Stimulated activated CD8-positive, alpha-beta memory T cell treated with anti-CD3 and anti-CD28 coated beads, Interleukin-2, amount 100 ng/mL, for 1 hour (primary cell): ENCODE data around the gene RBM4.
A peak's percentile ranks its signal among the peaks of the same experiment; 100 is the strongest.
"Not testable (repeated sequence)": the region's sequence is repeated elsewhere in the genome, so short reads cannot be mapped to it uniquely, and the experiment has no call there.

Source experiments
- DNase-seq, 2 donors: peaks; one replicate each; pipeline ENCODE4 v3.0.0-alpha.2; 2020; ENCODE audit warnings: low read depth in 2 of 2

The RBM4 gene, protein sequence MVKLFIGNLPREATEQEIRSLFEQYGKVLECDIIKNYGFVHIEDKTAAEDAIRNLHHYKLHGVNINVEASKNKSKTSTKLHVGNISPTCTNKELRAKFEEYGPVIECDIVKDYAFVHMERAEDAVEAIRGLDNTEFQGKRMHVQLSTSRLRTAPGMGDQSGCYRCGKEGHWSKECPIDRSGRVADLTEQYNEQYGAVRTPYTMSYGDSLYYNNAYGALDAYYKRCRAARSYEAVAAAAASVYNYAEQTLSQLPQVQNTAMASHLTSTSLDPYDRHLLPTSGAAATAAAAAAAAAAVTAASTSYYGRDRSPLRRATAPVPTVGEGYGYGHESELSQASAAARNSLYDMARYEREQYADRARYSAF

DNA sequence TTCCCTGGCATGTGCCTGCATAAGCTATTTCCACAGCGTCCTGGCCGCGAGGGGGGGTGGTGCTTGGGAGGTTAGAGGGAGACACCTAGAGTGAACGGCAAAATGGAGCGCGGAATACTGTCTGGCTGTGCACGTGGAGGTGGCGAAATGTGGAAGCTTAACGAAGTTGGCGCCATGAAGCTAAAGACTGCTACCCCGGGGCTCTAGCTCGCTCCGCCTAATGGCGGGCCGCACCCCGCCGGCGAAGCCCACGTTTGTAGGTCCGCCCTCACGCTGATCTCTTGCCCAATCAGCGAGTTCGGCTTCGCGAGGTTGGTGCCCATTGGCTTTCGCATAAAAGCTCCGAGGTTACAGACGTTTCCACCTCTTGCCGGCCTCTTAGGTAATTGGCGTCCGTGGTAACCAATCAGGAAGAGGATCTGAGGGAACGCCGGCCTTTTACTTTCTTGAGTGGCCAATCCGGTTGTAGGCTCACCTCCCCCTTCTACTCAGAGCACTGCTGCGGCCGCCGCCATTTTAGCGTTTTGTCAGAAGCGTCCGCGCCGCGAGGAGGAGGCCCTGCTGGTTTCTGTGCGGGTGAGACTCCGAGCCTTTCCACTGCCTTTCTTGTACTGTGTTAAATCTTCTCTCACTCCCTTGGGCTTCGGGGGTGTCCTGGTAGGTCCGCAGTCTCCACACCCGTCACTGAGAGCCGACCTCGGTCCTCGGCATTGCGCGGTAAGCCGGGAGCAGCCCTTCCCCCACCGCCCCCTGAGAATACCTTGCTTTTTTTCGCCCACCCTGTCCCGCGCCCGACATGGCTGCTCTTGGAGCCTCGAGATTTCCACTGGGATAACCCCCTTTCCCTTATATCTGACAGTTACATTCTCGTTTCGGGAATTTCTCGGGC lies at the start of gene RBM4:
Gene RBM4 (plus strand): TSS at position 527 of the 889 bp plus-strand sequence. CDS start 1,009 bp downstream, outside the sequence.
- peak; percentile 88 to 91 for DNase-seq

DNA sequence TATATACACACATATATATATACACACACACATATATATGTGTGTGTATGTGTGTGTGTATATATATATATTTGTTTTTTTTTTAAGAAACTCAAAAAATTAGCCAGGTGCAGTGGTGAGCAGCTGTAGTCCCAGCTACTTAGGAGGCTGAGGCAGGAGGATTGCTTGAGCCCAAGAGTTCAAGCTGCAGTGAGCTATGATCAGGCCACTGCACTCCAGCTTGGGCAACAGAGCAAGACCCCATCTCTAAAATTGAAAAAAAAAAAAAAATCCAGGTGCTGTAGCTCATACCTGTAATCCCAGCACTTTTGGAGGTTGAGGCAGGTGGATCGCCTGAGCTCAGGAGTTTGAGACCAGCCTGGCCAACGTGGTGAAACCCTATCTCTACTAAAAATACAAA lies 49.2 kb upstream of the RBM4 start:
- DNase-seq: not testable (repeated sequence)

DNA sequence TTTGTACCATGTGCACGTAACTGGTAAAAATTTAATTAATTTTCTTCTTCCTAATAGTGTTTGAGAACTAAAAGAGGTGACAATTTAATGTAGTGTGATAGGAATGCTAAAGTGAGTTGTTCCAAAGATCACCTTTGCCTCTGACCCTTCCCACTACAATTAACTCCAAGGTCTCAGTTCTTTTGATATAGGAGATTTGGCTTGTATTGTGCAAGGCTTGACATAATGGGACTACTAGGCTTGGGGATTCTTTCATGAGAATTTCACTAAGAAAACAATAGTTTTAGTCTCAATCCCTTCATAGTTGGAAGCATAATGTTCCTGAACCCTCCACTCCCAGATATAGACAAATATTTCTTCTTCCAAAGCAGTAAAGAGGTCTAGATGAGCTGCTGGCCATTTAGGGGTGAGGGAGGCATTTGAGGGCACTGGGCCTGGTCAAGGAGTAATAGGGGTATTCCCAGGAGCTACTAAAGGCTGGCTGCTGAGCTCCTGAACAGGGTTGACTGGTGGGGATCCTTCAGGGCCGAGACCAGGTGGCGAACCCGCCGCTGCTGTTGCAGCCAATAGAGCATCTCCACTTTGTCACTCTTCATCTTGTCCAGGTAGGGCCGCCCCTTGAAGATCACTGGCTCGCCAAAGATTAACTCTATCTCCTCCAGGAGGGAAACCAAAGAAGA lies 48.4 kb upstream of the RBM4 start:
- no peak for DNase-seq

DNA sequence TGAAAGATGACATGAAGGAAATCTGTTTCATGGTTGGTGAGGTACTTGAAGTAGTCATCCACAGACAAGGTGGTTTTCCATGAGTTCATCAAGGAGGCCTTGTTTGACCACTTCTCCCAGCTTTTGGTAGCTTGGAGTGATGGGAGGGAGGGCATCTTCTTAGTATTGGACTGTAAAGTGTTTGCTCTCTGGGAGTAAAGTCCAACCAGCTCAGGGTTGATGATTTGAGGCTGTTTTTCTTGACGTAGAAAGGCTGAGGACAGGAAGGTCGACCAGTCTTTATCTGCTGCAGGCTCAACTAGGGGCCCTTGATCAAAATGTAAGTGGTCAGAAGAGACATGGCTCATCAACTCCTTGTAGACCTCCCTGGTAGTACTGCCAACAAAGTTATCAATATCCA lies 47.3 kb upstream of the RBM4 start:
- DNase-seq: no peak

DNA sequence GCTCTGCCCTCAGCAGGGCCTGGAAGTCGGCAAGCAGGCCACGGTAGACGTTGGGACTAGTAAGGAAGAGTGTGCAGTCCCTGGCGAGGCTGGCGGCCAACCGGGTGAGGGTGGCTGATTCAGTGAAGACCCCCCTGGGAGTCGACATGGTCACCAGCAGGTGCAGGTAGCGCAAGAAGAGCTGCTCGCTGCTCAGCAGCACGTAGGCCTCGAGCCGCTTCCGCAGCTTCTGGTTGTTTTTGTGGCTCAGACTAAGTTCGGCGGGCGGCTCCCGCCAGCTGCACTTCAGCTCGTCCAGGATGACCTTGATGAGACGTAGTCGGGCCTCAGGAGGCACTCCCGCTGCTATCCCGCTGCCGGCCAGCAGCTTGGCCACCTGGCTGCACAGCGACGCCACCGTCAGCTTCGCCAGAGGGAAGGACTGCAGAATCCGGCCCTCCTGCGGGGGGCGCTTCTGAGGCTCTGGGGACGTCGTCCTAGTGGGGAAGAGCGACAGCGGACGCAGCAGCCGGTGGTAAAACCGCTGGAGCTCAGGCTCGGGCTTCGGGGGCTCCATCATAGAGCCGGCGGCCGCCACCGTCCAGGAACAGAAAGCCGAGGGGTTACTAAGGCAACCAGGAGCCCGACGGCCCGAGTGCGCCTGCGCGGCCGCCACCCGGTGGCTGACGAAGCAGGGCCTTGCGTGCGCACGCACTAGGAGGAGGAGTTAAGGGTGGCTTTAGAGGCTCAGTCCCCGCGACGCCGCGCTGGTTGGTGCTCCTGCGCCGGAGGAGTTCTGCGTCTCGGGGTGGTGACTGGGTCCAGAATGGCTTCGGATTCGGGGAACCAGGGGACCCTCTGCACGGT lies 45.8 kb upstream of the RBM4 start, which contains the start of the genes CCDC87 and CCS:
Gene CCDC87 (minus strand): TSS at position 607 of the 846 bp plus-strand sequence. CDS start 48 bp downstream, at position 559.
Gene CCS (plus strand): TSS at position 729 of the 846 bp plus-strand sequence. CDS start 77 bp downstream, at position 806.
- peak; percentile 98 to 99 for DNase-seq

DNA sequence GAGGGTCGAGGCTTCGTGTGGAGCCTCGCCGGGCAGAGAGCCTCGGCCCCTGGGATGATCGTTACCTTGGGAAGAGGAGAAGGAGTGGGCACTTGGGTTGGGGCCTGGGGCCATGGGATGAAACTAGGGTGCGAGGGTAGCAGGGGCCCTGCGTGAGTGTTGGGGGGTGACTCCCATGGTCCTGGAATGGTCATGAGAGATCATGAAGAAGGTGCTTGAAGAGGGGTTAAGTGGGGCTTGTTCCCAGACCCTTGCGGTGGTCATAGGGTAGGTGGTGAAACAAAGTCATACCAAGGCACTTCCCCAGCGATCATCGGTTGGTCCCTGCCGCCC lies 45.2 kb upstream of the RBM4 start:
- no peak for DNase-seq

DNA sequence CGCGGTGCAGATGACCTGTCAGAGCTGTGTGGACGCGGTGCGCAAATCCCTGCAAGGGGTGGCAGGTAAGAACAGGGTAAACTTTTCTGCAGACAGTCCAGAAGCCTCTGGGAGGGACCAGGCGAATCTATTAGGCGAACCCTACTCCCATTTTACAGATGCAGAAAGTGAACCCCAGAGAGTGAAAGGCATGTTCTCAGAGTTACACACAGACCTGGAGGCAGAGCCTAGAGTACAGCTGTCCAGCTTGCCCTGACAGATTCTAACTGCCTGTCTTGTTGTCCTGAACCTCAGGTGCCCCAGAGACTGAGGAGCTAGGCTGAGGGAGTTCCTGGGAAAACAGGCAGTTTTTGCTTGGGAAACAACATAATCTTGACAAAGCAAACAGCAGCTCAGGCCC lies 44.9 kb upstream of the RBM4 start:
- no peak for DNase-seq

DNA sequence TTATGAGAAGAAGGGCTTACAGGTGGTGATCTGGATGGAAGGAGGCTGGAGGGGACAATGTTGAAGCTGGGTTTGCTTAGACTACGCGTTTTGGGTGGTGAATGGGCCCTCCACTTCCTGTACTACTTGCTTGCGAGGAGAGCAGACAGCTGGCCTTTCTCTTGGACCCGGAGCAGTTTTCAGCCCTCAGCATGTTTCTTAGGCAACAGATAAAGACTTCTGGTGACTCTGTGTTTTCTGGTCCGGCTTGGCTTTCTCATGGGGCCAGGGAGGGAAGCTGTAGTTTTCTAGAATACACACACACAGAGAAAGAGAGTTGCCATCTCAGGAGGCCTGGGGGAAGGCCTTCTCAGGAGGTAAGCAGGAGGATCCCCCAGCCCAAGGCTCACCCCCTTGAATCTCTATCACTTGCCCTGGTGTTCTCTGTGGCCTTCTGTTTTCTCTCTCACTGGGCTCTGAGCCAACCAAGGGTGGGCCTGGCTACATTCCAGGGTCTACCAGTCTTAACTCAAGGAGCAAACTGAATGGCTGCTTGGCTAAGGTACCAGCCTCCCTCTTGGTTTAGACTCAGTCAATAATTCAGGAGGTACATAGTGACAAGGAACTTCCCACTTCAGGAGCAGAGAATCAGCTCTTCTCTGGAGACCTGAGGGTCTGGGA lies 43.1 kb upstream of the RBM4 start:
- no peak for DNase-seq

DNA sequence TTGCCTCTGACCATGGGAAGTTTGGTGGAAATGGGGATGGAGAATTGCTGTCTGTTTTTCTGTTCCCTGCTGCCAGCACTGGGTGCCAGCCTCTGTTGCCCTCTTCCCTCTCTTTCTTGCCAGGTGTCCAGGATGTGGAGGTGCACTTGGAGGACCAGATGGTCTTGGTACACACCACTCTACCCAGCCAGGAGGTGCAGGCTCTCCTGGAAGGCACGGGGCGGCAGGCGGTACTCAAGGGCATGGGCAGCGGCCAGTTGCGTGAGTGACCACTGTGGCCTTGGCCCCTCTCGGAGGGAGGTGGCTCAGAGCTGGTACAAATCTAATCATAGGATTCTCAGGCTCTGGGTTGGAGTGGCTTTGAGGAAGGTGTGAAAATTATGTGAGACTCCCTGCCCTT lies 39.5 kb upstream of the RBM4 start:
- DNase-seq: no peak

DNA sequence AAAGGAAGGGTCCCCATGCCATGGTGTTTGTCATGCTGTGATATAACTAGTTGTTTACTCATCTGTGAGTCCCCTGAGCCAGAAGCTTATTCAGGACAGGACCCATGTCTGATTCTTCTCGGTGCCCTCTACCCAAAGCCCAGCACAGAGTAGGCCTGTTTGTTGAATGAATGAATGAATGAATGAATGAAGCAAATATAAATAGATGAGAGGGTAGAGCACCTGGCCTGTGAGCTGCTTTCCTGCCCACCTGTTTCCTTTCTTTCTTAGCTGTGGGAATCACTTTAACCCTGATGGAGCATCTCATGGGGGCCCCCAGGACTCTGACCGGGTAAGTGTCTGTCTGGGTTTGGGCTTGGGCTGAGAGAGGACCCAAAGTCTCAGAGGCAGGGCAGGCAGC lies 38.3 kb upstream of the RBM4 start:
- no peak for DNase-seq

DNA sequence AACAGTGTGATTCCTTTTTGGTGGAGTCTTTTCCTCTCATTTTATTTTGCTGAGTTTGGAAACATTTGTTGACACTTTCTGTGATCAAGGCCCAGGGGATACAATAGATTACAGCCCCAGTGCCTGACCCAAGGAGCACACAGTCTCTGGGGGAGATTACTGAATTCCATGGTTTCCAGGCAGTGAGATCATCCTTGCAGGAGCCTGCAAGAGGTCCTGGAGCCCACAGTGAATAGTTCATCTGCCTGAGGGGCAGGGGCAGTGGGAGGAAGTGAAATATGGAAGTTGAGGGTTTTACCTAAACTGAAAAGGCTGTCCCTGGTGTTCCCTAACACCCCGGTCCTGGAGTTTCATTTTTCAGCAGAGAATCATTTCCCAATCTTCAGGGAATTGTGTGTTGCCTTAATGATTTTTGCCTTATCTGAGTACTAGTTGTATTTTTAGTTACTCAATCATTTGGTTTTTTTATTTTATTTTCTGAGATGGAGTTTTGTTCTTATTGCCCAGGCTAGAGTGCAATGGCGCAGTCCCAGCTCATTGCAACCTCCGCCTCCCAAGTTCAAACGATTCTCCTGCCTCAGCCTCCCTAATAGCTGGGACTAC lies 37.8 kb upstream of the RBM4 start:
- no peak for DNase-seq

DNA sequence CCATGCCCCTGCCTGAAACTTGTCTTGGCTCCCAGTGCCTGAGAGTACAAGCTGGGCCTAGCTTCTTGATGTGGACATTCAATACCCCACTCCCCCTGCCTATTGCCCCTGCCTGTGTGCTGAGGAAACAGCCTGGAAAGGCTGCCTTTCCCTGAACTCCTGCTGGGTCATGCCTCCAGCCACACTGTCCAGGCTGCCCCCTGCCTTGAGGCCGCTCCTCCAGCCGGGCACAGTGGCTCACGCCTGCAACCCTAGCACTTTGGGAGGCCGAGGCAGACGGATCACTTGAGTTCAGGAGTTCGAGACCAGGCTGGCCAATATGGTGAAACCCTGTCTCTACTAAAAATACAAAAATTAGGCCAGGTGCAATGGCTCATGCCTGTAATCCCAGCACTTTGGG lies 35.4 kb upstream of the RBM4 start:
- DNase-seq: no peak

DNA sequence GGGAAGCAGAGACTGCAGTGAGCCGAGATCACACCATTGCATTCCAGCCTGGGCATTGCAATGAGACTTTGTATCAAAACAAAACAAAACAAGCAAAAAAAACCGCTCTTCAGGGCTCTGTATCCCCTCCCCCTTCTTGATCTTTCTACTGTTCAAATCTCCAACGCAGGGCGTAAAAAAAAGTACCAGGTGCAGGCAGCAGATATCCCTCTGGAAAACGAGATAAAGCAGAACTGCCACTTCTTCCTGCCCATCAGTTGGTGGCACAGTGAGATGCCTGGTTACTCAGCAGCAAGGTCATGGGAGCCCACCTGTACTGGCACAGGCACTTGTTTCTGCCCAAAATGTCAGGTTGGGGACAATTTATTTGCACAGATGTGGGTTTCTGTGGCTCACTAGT lies 34.3 kb upstream of the RBM4 start:
- DNase-seq: no peak

DNA sequence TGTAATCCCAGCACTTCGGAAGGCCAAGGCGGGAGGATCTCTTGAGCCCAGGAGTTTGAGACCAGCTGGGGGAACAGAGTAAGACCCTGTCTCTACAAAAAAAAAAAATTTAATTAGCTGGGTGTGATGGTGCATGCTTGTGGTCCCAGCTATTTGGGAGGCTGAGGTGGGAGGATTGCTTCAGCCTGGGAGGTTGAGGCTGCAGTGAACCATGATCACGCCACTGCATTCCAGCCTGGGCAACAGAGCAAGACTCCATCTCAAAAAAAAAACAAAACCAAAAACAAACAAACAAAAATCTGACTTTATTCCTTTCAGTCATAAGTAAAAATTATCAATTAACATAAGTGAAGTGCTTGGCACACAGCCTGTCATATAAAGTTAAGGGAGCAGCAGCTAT lies 31.9 kb upstream of the RBM4 start:
- DNase-seq: not testable (repeated sequence)

DNA sequence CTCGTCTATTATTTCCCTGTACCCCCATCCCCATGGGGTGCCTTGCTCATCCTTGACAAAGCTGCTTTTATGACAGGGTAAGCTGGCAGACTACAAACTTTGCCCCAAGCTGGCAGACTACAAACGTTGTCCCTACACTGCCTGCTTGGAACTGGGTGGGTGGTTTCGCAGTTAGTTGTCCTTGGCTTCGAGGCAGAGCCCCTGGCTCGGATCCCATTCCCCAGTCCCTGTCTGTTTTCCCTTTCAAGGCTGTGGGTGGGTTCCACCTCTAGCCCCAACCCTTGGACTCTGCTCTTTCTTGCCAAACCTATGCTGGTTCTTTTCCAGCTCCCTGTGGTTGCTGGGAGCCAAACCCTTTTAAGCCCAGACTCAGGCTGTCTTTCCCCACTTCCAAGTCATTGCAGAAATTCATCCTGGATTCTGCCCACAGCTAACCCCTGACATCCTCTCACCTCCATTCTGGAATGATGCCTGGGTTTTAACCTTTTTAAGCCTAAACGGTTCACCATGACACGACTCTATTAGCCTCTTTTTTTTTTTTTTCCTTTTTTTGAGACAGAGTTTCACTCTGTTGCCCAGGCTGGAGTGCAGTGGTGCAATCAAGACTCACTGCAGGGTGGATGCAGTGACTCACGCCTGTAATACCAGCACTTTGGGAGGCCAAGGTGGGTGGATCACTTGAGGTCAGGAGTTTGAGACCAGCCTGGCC lies 31.2 kb upstream of the RBM4 start:
- no peak for DNase-seq

DNA sequence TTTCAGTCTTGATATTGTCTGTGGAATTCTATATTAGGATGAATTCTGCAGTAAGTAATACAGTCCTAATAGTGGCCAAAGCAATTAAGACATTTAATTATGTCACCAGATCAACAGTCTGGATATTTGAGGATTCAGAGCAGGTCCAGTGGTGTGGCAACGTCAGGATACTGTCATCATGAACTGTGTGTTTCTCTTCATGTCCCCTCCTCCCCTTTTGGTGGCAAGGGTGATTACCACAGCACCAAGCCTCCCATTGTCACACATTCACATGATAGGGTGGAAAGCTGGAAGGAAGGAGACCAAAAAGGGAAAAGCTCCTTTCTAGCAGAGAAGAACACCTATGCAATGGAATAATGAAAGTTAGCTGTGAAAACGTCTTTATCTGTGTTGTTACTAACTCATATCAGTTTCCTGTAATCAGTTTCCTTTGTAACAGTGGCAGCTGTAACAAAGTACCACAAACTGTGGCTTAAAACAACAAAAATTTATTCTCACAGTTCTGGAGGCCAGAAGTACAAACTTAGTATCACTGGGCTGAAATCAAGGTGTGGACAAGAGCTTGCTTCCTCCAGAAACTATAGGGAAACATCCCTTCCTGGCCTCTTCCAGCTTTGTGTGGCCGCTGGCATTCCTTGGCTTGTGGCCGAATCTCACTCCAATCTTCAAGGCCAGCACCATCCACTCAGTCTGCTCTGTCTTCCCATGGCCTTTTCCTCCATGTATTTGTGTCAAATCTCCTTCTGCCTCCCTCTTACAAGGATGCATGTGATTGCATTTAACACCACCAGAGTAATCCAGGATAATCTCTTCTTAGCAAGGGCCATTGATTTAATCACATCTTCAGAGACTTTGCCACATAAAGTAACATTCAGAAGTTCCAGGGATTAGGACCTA lies 28.5 kb upstream of the RBM4 start:
- no peak for DNase-seq

DNA sequence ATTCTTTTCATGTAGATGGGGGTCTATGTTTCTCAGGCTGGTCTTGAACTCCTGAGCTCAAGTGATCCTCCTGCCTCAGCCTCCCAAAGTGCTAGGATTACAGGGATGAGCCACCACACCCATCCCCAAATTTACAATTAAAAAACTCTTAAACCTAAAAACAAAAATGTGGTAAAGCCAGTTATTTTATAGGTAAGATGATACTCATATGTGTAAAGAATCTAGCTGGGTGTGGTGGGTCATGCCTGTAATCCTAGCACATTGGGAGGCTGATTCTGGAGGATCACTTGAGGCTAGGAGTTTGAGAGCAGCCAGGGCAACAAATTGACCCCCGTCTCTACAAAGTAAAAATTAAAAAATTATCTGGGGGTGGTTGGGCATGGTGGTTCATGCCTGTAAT lies 26.0 kb upstream of the RBM4 start:
- DNase-seq: no peak

DNA sequence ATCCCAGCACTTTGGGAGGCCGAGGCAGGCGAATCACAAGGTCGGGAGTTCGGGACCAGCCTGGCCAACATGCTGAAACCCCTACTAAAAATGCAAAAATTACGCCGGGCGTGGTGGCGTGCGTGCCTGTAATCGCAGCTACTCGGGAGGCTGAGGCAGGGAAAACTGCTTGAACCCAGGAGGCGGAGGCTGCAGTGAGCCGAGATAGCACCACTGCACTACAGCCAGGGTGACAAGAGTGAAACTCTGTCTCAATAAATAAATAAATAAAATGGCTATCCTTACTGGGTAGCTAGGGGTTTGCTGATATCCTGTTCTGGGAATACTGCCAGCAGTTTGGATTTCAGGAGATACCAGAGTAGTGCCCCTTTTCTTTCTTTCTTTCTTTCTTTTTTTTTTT lies 24.4 kb upstream of the RBM4 start:
- DNase-seq: no peak
